Measurements from ENCODE around the gene MMP15.
"Not testable (repeated sequence)": the region's sequence is repeated elsewhere in the genome, so short reads cannot be mapped to it uniquely, and the experiment has no call there.

MMP15 gene

GRCh38 chr16:58051821-58052603, 26.5 kb downstream of the MMP15 start:
- no peak for DNase-seq

DNA sequence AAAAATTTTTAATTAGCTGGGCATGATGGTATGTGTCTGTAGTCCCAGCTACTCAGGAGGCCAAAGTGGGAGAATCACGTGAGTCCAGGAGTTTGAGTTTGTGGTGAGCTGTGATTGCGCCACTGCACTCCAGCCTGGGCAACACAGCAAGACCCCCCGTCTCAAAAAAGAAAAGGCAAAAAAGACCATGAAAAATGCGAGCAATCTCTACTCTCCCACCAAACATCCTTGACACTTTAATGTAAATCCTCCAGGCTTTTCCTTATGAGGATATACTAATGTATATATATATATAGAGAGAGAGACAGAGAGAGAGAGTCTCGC, 28.1 kb downstream of the MMP15 start:
- no peak for DNase-seq

- no peak for DNase-seq
These were observed 28.7 kb downstream of the MMP15 start for GRCh38 chr16:58054289-58054688.

- DNase-seq = no peak
These were observed 31.0 kb downstream of the MMP15 start for GRCh38 chr16:58056580-58056979.

DNA sequence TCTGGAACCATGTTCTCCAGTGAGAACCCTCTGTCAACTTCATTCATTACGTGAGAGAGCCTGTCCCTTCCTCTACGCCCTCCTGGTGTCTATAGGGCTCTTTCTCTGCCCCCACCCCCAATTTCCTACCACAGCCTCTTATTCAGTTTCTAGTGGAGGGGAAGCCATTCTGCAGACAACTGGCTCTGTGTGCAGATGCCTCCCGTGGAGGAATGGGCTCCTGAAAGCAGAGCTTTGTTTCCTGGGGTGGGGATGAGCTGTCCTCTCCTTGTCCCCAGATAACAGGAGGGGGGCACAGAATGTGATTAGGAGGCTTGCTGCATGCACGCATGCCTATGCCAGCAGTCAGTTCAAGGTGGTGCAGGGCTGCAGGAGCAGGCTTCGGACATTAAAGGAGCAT, 31.6 kb downstream of the MMP15 start:
- no peak for DNase-seq

DNA sequence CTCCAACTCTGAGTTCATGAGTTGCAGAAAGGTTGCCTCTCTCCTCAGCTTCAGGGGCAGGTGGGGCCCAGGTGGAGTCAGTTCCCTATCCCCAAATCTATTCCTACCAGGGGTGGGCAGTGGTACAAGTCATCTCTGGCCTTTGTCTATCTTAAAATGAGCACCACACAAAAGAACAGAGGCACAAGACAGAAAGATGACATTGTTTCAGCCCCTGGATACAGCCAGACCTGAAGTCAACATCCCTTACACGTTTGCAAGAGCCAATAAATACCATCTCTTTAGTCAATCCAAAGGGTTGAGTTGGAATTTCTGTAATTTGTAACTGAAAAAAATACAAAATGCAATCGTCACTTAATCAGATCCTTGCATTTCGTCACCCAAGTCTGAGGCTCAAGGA, 32.2 kb downstream of the MMP15 start:
- no peak for DNase-seq

- no peak for DNase-seq
These were observed 37.3 kb downstream of the MMP15 start for GRCh38 chr16:58062821-58063220.

- DNase-seq = no peak
These were observed 38.0 kb downstream of the MMP15 start for GRCh38 chr16:58063377-58064076.

DNA sequence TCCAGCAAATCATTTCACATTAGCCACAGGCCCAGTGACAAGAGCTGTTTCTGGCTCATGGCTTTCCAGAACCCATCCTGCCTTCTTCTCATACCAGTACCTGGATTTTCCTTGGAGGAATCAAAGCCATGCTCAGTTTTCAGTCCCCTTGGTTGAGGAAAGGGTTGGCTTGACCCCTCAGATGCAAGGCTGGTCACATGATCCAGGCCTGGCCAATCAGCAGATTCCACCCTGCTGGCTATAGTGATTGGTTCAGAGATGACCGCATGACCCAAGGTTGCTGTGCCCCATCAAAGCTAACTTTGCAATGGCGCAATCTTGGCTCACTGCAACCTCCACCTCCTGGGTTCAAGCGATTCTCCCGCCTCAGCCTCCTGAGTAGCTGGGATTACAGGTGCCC, 45.0 kb downstream of the MMP15 start:
- DNase-seq = no peak

GRCh38 chr16:58072134-58072533, 46.6 kb downstream of the MMP15 start:
- not testable (repeated sequence) for DNase-seq

GRCh38 chr16:58073086-58073485, 47.5 kb downstream of the MMP15 start:
- not testable (repeated sequence) for DNase-seq

DNA sequence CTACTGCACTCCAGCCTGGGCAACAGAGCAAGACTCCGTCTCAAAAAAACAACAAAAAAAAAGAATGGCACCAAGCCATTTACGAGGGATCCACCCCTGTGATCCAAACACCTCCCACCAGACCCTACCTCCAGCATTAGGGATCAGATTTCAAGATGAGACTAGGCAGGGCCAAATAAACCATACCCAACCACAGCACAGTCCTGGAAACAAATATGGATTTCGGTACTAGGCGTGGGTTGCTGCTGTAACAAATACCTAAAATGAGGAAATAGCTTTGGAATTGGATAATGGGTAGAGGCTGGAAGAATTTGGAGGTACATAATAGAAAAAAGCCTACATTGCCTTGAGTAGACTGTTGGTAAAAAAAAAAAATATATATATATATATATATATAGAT, 49.1 kb downstream of the MMP15 start:
- DNase-seq = no peak

- DNase-seq = no peak
These were observed 51.0 kb downstream of the MMP15 start for GRCh38 chr16:58076514-58076913.

DNA sequence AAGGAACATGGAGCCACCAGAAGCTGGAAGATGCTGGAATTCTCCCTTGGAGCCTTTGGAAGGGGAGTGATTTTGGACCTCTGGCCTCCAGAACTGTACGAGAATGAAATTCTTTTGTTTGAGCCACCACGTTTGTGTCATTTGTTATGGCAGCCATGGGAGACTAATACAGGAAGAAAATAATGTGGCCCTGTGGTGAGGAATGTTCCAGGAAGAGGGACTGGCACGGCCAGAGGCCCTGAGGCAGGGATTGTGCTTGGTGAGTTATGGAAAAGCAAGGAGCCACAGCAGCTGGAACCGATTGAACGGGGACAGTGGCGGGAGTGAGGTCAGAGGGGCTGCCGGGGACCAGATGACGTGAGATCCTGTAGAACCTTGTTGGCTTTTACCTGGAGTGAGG, 52.2 kb downstream of the MMP15 start:
- no peak for DNase-seq

DNA sequence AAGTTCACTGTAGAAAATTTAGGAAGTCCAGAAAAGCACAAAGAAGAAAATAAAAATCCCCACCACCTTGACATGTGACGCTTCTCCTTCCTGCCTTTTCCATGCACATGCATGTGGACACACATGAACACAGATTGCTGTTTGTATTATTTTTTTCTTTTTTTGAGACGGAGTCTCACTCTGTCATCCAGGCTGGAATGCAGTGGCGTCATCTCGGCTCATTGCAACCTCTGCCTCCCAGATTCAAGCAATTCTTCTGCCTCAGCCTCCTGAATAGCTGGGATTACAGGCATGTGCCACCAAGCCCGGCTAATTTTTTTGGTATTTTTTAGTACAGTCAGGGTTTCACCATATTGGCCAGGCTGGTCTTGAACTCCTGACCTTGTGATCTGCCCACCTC, 55.1 kb downstream of the MMP15 start:
- DNase-seq = not testable (repeated sequence)

GRCh38 chr16:58082381-58082780, 56.8 kb downstream of the MMP15 start:
- DNase-seq = no peak

GRCh38 chr16:58084635-58085034, 59.1 kb downstream of the MMP15 start:
- no peak for DNase-seq

- DNase-seq = no peak
These were observed 59.6 kb downstream of the MMP15 start for GRCh38 chr16:58085171-58085570.

DNA sequence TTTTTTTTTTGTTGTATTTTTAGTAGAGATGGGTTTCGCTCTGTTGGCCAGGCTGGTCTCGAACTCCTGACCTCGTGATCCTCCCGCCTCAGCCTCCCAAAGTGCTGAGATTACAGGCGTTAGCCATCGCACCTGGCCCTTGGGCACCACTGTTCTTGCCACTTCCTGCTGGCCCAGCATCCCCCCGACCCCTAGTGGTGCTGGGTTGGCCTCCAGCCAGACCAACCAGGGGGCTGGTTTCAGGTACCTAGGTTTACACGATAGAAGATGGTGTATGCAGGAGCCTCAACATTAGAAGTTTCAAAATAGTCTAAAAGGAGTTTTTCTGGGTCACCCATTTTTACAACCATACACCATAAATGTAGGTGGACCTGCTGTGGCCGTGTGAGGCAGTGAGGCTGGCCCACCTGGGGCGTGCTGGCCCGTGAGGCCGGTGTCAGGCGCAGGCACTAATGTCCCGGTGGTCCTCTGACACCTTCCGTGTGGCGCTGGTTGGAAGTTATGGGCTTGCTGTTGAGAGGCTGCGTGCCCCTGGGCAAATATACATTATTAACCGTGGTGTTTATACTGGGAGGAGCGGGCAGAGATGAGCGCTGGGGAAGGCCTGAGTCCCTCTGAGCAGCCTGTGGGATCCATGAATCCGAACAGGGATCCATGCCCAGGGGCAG, 60.2 kb downstream of the MMP15 start:
- DNase-seq = no peak

DNA sequence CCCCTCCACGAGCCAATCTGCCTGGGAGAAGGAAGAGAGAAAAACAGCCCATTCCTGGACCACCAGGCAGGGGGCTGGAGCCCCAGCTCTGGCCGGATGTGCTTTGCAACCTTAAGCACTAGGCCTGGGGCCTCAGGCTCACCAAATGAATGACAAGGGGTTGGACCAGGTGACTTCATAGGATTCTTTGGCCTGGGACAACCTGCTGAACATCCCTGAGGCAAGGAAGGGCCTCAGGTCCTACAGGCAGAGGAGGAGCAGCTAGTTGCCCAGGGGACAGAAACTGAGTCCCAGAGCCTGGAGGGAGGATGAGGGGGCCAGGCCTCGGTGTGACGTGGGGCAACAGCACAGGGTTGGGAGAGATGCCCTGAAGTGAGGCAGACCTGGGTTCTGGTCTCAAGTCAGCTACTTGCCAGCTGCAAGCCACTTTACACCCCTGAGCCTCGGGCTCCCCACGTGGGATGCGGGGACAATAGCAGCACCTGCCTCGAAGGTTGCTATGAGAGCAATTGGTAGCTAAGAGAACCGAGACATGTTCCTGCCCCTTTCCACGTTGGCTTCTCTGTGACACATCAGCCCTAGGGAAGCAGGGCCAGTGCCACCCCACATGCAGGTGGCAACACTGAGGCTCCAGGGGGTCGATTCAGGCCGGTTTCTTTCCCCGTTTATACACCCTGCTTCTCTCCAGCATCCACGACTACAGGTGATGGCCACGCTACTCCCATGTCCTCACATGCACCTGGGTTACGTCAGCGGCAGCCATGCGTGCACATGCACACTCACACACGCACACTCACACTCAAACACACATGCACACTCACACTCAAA, 61.0 kb downstream of the MMP15 start:
- DNase-seq = peak; percentile 26

DNA sequence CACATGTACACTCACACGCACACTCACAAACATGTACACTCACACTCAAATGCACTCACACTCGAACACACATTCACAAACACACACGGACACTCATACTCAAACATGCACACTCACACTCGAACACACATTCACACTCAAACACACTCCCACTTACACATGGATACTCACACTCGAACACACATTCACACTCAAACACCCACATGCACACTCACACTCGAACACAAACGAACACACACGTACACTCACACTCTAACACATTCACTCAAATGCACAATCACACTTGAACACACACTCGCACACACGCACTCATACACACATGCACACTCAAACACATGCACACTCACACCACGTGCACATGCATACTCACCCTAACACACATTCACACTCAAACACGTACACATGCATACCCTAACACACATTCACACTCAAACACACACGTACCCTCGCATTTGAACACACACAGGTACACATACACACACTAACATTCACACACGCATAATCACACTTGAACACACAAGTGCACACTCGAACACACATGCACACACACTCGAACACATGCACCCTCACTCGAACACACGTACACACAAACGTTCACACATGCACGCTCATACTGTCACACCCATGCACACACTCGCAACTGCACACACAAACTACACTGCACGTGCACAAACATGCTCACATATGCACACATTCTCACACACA, 61.8 kb downstream of the MMP15 start:
- no peak for DNase-seq

DNA sequence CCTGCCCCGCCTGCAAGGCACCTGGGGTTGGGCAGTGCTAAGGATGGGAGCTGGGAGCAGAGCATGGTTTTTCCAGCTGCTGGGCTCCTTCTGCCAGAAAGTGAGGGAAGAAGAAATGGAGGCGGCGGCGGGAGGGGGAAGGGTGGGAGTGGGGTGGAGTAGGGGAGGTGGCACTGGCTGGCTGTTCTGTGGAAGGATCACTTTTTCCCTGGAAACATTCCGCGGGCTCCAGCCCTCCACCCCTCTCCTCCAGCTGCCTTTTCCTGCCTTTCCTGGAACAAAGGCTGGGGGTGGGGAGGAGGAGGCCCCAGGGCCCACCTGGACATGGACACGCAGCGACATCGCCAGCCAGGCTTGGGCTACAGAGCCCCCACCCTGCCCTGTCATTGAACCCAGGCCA, 62.5 kb downstream of the MMP15 start:
- DNase-seq = no peak

- not testable (repeated sequence) for DNase-seq
These were observed 64.8 kb downstream of the MMP15 start for GRCh38 chr16:58090396-58090795.

Data from NCI-H2081 treated with DMSO at 0.1 percent for 48 hours (cell line).